Measurements from ENCODE around the gene ANO2. TPM values are rescaled to one million over a fixed set of nuclear protein-coding genes. Genes with fewer than 3 reads are reported as not detected.

ANO2 gene
- total RNA-seq, 8 experiments from 2014 or later, result 0.46 to 162 (median 5.5) TPM

DNA sequence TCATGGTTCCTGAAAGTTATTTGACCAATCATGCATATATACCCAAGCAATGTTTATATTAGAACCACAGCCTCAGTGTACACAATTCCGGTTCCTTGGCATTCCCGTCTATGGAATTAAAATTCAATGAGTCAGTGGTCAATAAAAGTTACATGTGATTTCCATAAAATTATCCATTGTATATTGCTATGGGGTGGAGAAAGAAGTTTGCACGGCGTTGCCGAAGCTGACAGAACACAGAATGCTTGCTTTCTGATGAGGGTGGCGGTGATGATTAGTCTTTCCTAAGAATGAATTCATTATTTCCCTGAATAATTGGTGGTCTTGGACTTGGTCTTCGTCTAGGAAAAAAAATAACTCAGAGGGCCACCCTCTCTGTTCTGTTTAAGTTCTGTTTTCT is 214.1 kb downstream of the ANO2 start:
- in situ Hi-C loops (cut with MboI; ENCODE audit: low pct_unique_long_range_greater_than_20kb in 2 of 9, low sequenced_read_pairs in 9 of 9, unreplicated experiment in 9 of 9), result no loop called here
- Histone ChIP-seq H3K4me3 (no peak overlapping the region), H3K4me1 (replicated peaks in 1 of 2) (no peaks in the 10 kb centered on the region), H3K27ac (no peak overlapping the region)
- 3 to 100% (median 85%) methylated on average over 2 to 7 of the region's 7 CpGs for WGBS, 10 experiments
- peak in 3 of 8 experiments; percentile 56 to 84 (median 69) for ATAC-seq (replicated peaks in 6 of 8)

DNA sequence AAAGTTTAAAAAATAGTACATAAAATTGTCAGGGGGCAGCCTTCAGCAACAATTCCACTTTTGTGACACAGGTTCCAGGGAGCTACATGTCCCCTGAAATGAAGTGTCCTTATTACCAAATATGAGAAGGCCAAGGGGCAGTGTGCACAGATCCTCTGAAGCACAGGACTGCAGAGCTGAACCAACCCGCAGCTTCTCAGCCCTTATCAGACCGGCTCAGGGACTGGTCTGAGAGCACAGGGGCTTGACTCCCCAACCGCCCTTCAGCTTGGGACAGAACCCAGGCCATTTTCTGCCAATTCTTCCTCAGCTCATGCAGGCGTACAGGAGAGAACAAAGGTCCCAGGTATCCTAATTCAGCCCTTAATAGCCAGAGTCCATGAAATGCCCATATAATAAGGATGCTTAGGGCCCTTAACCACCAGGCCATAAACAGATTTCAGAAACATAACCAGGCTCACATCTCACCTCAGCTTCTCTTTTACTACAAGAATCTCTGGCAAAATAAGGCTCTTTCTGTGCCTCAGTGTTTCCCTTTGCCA is 221.3 kb downstream of the ANO2 start:
- ATAC-seq (replicated peaks in 6 of 8), result no peak
- Histone ChIP-seq H3K4me1 (replicated peaks in 1 of 2) (no peaks in the 10 kb centered on the region), H3K4me3 (no peak overlapping the region), H3K27ac (no peak overlapping the region)
- in situ Hi-C loops (cut with MboI; ENCODE audit: low pct_unique_long_range_greater_than_20kb in 2 of 9, low sequenced_read_pairs in 9 of 9, unreplicated experiment in 9 of 9), result no loop called here
- 83 to 100% (median 88%) methylated on average over 1 to 4 of the region's 4 CpGs; no CpG with 5 or more reads in 5 of the 10 experiments for WGBS, 10 experiments

- in situ Hi-C loops (cut with MboI; ENCODE audit: low pct_unique_long_range_greater_than_20kb in 2 of 9, low sequenced_read_pairs in 9 of 9, unreplicated experiment in 9 of 9), result no loop called here
- Histone ChIP-seq H3K27ac (no peak overlapping the region), H3K4me1 (replicated peaks in 1 of 2) (no peaks in the 10 kb centered on the region), H3K4me3 (no peak overlapping the region)
- ATAC-seq (replicated peaks in 6 of 8), result no peak
- WGBS, 10 experiments, result 20 to 100% (median 88%) methylated on average over 1 to 3 of the region's 5 CpGs; no CpG with 5 or more reads in 5 of the 10 experiments
Measured at GRCh38 chr12:5723071-5723470, 222.0 kb downstream of the ANO2 start.

GRCh38 chr12:5720381-5721005 is 224.6 kb downstream of the ANO2 start:
- Histone ChIP-seq H3K4me3 (no peak overlapping the region), H3K27ac (no peak overlapping the region), H3K4me1 (replicated peaks in 1 of 2) (no peaks in the 10 kb centered on the region)
- 57 to 74% (median 66%) methylated on average over 2 to 7 of the region's 7 CpGs; no CpG with 5 or more reads in 2 of the 10 experiments for WGBS, 10 experiments
- ATAC-seq (replicated peaks in 6 of 8), result peak in 1 of 8 experiments; percentile 88
- in situ Hi-C loops (cut with MboI; ENCODE audit: low pct_unique_long_range_greater_than_20kb in 2 of 9, low sequenced_read_pairs in 9 of 9, unreplicated experiment in 9 of 9), result no loop called here

GRCh38 chr12:5718680-5719079 is 226.4 kb downstream of the ANO2 start:
- peak in 2 of 8 experiments; percentile 10 to 16 for ATAC-seq (replicated peaks in 6 of 8)
- Histone ChIP-seq H3K4me3 (no peak overlapping the region), H3K27ac (no peak overlapping the region), H3K4me1 (replicated peaks in 1 of 2) (no peaks in the 10 kb centered on the region)
- 51 to 100% (median 92%) methylated on average over 1 to 5 of the region's 6 CpGs; no CpG with 5 or more reads in 3 of the 10 experiments for WGBS, 10 experiments
- in situ Hi-C loops (cut with MboI; ENCODE audit: low pct_unique_long_range_greater_than_20kb in 2 of 9, low sequenced_read_pairs in 9 of 9, unreplicated experiment in 9 of 9), result no loop called here

GRCh38 chr12:5718073-5718472 is 227.0 kb downstream of the ANO2 start:
- no peak overlapping the region for H3K27ac ChIP-seq
- WGBS, 10 experiments, result 30 to 90% (median 60%) methylated on average over 2 to 5 of the region's 5 CpGs; no CpG with 5 or more reads in 2 of the 10 experiments
- no peaks in the 10 kb centered on the region for H3K4me1 ChIP-seq (replicated peaks in 1 of 2)
- H3K4me3 ChIP-seq, result no peak overlapping the region
- no peak for ATAC-seq (replicated peaks in 6 of 8)
- in situ Hi-C loops (cut with MboI; ENCODE audit: low pct_unique_long_range_greater_than_20kb in 2 of 9, low sequenced_read_pairs in 9 of 9, unreplicated experiment in 9 of 9), result no loop called here

DNA sequence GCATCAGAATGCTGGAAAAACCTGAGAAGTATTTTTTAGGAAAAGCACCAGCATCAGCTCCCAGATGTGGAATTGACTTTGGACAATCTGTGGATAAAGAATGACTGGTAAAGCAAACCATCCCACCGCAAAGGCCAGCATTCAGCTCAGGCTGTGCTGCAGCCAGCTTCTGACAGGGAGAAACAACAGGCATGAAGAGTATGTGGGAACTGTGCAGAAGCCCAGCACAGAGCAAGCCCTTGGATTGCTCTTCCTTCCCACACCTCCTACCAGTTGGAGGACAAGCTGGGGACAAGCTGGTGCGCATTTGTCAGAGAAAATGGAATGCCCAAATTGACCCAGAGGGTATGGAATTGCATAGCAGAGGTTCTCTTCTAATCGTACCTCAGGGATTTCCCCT is 228.1 kb downstream of the ANO2 start:
- Histone ChIP-seq H3K4me3 (no peak overlapping the region), H3K27ac (no peak overlapping the region), H3K4me1 (replicated peaks in 1 of 2) (no peaks in the 10 kb centered on the region)
- ATAC-seq (replicated peaks in 6 of 8), result peak in 1 of 8 experiments; percentile 17
- in situ Hi-C loops (cut with MboI; ENCODE audit: low pct_unique_long_range_greater_than_20kb in 2 of 9, low sequenced_read_pairs in 9 of 9, unreplicated experiment in 9 of 9), result no loop called here
- WGBS, 10 experiments, result 0 to 100% (median 78%) methylated on average over 1 to 2 of the region's 3 CpGs; no CpG with 5 or more reads in 4 of the 10 experiments

GRCh38 chr12:5716201-5716600 is 228.9 kb downstream of the ANO2 start:
- in situ Hi-C loops (cut with MboI; ENCODE audit: low pct_unique_long_range_greater_than_20kb in 2 of 9, low sequenced_read_pairs in 9 of 9, unreplicated experiment in 9 of 9), result no loop called here
- peak in 3 of 8 experiments; percentile 31 to 88 (median 80) for ATAC-seq (replicated peaks in 6 of 8)
- no peaks in the 10 kb centered on the region for H3K4me1 ChIP-seq (replicated peaks in 1 of 2)
- WGBS, 10 experiments, result 20 to 80% (median 49%) methylated on average over 1 of the region's 1 CpG; no CpG with 5 or more reads in 6 of the 10 experiments
- H3K27ac ChIP-seq, result no peak overlapping the region
- no peak overlapping the region for H3K4me3 ChIP-seq

DNA sequence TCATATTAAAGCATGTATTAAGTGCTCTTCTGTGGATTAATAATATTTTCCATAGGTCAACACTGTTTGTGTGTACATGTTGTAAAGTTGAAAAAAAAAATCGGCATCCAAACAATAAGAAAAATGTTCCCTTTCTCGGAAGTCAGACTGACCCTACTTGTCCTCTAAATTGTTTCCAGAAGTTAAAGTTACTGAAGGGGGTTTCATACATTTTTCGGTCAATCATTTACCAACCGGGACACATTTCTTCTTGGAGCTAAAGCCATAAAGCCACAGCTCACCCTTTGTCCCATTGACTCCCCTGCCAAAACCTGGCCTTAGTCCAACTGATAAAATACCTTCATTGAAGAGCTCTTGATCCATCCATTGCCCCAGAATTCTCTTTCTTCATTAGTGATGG is 230.0 kb downstream of the ANO2 start:
- Histone ChIP-seq H3K4me1 (replicated peaks in 1 of 2) (no peaks in the 10 kb centered on the region), H3K4me3 (no peak overlapping the region), H3K27ac (no peak overlapping the region)
- no peak for ATAC-seq (replicated peaks in 6 of 8)
- WGBS, 10 experiments, result 27 to 80% (median 53%) methylated on average over 1 to 4 of the region's 4 CpGs
- in situ Hi-C loops (cut with MboI; ENCODE audit: low pct_unique_long_range_greater_than_20kb in 2 of 9, low sequenced_read_pairs in 9 of 9, unreplicated experiment in 9 of 9), result no loop called here

DNA sequence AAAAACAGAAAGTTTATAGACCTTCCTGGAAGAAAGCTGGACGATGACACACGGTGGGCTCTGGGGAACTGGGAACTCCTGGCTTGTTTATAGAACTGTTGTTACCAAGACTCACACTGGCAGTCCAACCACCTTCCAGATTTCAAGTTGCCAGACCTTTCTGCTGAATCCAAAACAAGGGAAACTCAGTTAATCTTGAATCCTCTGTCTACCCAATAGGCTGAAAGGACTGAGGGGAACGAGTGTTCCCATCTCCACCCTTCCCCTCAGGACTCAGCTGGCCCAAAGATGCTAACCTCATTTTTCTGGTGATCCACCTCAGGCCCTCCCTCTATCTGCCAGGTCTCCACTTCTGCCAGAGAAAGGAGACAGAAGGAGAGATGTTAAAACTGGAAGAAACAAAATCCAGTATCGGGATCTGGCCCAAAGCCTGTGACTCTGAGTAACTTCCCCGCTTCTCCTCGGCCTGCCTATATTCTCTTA is 231.4 kb downstream of the ANO2 start:
- in situ Hi-C loops (cut with MboI; ENCODE audit: low pct_unique_long_range_greater_than_20kb in 2 of 9, low sequenced_read_pairs in 9 of 9, unreplicated experiment in 9 of 9), result no loop called here
- 70 to 100% (median 89%) methylated on average over 1 to 5 of the region's 6 CpGs; no CpG with 5 or more reads in 2 of the 10 experiments for WGBS, 10 experiments
- Histone ChIP-seq H3K27ac (no peak overlapping the region), H3K4me3 (no peak overlapping the region), H3K4me1 (replicated peaks in 1 of 2) (no peaks in the 10 kb centered on the region)
- ATAC-seq (replicated peaks in 6 of 8), result no peak

- no peak overlapping the region for H3K27ac ChIP-seq
- H3K4me1 ChIP-seq (replicated peaks in 1 of 2), result no peaks in the 10 kb centered on the region
- 40 to 100% (median 100%) methylated on average over 1 of the region's 1 CpG; no CpG with 5 or more reads in 4 of the 10 experiments for WGBS, 10 experiments
- no peak for ATAC-seq (replicated peaks in 6 of 8)
- H3K4me3 ChIP-seq, result no peak overlapping the region
- in situ Hi-C loops (cut with MboI; ENCODE audit: low pct_unique_long_range_greater_than_20kb in 2 of 9, low sequenced_read_pairs in 9 of 9, unreplicated experiment in 9 of 9), result no loop called here
Measured at GRCh38 chr12:5710260-5710878, 234.7 kb downstream of the ANO2 start.

DNA sequence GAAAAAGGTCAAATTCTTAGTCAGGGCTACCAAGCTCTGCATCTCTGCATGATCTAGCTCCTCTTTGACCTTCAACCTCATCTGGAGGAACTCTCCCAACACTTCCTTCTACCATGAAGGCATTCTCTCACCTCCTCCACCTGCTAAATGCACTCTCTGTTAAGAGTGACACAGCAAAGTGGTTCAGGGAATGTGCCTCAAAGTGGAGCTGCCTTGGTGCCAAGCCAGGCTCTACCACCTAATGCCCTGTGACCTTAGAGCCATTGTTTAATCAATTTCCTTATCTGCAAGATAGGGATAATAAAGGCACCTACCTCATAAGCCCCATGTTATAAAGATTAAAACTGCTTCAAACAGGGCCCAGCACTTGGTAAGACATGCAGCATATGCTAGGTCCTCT is 236.7 kb downstream of the ANO2 start:
- H3K4me1 ChIP-seq (replicated peaks in 1 of 2), result no peaks in the 10 kb centered on the region
- no peak overlapping the region for H3K27ac ChIP-seq
- no peak overlapping the region for H3K4me3 ChIP-seq
- in situ Hi-C loops (cut with MboI; ENCODE audit: low pct_unique_long_range_greater_than_20kb in 2 of 9, low sequenced_read_pairs in 9 of 9, unreplicated experiment in 9 of 9), result no loop called here
- ATAC-seq (replicated peaks in 6 of 8), result no peak

- no peak overlapping the region for H3K4me3 ChIP-seq
- 43 to 82% (median 70%) methylated on average over 1 to 4 of the region's 4 CpGs; no CpG with 5 or more reads in 4 of the 10 experiments for WGBS, 10 experiments
- no peaks in the 10 kb centered on the region for H3K4me1 ChIP-seq (replicated peaks in 1 of 2)
- in situ Hi-C loops (cut with MboI; ENCODE audit: low pct_unique_long_range_greater_than_20kb in 2 of 9, low sequenced_read_pairs in 9 of 9, unreplicated experiment in 9 of 9), result no loop called here
- no peak for ATAC-seq (replicated peaks in 6 of 8)
- no peak overlapping the region for H3K27ac ChIP-seq
Measured at GRCh38 chr12:5706247-5706646, 238.8 kb downstream of the ANO2 start.

Data from motor neuron (in vitro differentiated cells).